ENCODE data around the gene MDM1. TPM values are rescaled to one million over a fixed set of nuclear protein-coding genes. Genes with fewer than 3 reads are reported as not detected.

Gene MDM1
- total and polyA plus RNA-seq, 2 experiments from 2014 or later: 13.6 to 18.9 TPM

- Mint-ChIP-seq H3K27ac (peak overlapping the region; percentile 31; the same call in 1 of the 2 replicates), H3K36me3 (ENCODE audit: low read depth) (peaks cover 3% of the 10 kb centered on the region; the same call in 1 of the 3 replicates), H3K9me3 (no peaks in the 10 kb centered on the region), H3K4me1 (peaks cover 19% of the 10 kb centered on the region), H3K27me3 (ENCODE audit: insufficient read depth, low read depth, poor library complexity) (no peaks in the 10 kb centered on the region), H3K4me3 (no peak overlapping the region)
- TF ChIP-seq EZH2 (IDR thresholded peaks at IDR 0.05; ENCODE audit: low read depth, unreplicated experiment): no peak
- TF ChIP-seq ZNF114 (CRISPR knock-in tag; IDR thresholded peaks at IDR 0.05): no peak
- TF ChIP-seq JUNB (IDR thresholded peaks at IDR 0.05; ENCODE audit: unreplicated experiment): no peak
- TF ChIP-seq, protein P1, sequence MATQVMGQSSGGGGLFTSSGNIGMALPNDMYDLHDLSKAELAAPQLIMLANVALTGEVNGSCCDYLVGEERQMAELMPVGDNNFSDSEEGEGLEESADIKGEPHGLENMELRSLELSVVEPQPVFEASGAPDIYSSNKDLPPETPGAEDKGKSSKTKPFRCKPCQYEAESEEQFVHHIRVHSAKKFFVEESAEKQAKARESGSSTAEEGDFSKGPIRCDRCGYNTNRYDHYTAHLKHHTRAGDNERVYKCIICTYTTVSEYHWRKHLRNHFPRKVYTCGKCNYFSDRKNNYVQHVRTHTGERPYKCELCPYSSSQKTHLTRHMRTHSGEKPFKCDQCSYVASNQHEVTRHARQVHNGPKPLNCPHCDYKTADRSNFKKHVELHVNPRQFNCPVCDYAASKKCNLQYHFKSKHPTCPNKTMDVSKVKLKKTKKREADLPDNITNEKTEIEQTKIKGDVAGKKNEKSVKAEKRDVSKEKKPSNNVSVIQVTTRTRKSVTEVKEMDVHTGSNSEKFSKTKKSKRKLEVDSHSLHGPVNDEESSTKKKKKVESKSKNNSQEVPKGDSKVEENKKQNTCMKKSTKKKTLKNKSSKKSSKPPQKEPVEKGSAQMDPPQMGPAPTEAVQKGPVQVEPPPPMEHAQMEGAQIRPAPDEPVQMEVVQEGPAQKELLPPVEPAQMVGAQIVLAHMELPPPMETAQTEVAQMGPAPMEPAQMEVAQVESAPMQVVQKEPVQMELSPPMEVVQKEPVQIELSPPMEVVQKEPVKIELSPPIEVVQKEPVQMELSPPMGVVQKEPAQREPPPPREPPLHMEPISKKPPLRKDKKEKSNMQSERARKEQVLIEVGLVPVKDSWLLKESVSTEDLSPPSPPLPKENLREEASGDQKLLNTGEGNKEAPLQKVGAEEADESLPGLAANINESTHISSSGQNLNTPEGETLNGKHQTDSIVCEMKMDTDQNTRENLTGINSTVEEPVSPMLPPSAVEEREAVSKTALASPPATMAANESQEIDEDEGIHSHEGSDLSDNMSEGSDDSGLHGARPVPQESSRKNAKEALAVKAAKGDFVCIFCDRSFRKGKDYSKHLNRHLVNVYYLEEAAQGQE (IDR thresholded peaks at IDR 0.05; ENCODE audit: unreplicated experiment): no peak
- TF ChIP-seq, protein P2, sequence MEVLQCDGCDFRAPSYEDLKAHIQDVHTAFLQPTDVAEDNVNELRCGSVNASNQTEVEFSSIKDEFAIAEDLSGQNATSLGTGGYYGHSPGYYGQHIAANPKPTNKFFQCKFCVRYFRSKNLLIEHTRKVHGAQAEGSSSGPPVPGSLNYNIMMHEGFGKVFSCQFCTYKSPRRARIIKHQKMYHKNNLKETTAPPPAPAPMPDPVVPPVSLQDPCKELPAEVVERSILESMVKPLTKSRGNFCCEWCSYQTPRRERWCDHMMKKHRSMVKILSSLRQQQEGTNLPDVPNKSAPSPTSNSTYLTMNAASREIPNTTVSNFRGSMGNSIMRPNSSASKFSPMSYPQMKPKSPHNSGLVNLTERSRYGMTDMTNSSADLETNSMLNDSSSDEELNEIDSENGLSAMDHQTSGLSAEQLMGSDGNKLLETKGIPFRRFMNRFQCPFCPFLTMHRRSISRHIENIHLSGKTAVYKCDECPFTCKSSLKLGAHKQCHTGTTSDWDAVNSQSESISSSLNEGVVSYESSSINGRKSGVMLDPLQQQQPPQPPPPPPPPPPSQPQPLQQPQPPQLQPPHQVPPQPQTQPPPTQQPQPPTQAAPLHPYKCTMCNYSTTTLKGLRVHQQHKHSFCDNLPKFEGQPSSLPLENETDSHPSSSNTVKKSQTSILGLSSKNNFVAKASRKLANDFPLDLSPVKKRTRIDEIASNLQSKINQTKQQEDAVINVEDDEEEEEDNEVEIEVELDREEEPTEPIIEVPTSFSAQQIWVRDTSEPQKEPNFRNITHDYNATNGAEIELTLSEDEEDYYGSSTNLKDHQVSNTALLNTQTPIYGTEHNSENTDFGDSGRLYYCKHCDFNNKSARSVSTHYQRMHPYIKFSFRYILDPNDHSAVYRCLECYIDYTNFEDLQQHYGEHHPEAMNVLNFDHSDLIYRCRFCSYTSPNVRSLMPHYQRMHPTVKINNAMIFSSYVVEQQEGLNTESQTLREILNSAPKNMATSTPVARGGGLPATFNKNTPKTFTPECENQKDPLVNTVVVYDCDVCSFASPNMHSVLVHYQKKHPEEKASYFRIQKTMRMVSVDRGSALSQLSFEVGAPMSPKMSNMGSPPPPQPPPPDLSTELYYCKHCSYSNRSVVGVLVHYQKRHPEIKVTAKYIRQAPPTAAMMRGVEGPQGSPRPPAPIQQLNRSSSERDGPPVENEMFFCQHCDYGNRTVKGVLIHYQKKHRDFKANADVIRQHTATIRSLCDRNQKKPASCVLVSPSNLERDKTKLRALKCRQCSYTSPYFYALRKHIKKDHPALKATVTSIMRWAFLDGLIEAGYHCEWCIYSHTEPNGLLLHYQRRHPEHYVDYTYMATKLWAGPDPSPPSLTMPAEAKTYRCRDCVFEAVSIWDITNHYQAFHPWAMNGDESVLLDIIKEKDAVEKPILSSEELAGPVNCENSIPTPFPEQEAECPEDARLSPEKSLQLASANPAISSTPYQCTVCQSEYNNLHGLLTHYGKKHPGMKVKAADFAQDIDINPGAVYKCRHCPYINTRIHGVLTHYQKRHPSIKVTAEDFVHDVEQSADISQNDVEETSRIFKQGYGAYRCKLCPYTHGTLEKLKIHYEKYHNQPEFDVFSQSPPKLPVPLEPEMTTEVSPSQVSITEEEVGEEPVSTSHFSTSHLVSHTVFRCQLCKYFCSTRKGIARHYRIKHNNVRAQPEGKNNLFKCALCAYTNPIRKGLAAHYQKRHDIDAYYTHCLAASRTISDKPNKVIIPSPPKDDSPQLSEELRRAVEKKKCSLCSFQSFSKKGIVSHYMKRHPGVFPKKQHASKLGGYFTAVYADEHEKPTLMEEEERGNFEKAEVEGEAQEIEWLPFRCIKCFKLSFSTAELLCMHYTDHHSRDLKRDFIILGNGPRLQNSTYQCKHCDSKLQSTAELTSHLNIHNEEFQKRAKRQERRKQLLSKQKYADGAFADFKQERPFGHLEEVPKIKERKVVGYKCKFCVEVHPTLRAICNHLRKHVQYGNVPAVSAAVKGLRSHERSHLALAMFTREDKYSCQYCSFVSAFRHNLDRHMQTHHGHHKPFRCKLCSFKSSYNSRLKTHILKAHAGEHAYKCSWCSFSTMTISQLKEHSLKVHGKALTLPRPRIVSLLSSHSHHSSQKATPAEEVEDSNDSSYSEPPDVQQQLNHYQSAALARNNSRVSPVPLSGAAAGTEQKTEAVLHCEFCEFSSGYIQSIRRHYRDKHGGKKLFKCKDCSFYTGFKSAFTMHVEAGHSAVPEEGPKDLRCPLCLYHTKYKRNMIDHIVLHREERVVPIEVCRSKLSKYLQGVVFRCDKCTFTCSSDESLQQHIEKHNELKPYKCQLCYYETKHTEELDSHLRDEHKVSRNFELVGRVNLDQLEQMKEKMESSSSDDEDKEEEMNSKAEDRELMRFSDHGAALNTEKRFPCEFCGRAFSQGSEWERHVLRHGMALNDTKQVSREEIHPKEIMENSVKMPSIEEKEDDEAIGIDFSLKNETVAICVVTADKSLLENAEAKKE (CRISPR knock-in tag; IDR thresholded peaks at IDR 0.05): no peak
- TF ChIP-seq ETS1 (IDR thresholded peaks at IDR 0.05): no peak
- no peak for TF ChIP-seq ZNF331 (CRISPR knock-in tag; IDR thresholded peaks at IDR 0.05; ENCODE audit: low read depth)
- no peak for TF ChIP-seq POLR2AphosphoS5 (IDR thresholded peaks at IDR 0.05; ENCODE audit: low read depth)
- no peak for TF ChIP-seq EZH2phosphoT487 (IDR thresholded peaks at IDR 0.05; ENCODE audit: unreplicated experiment)
- TF ChIP-seq CREB1 (CRISPR knock-in tag; IDR thresholded peaks at IDR 0.05; ENCODE audit: low read depth): no peak
- no peak for TF ChIP-seq CTCF (conservative IDR thresholded peaks at IDR 0.05; ENCODE audit: low read depth in 2 of 2)
- TF ChIP-seq STAT1 (IDR thresholded peaks at IDR 0.05; ENCODE audit: unreplicated experiment): no peak
- no peaks in the 10 kb centered on the region for H3K27me3 ChIP-seq (ENCODE audit: insufficient read depth)
- no peak overlapping the region for H2AFZ ChIP-seq
- no peak for DNase-seq (ENCODE audit: low spot score)
- H3F3A ChIP-seq (replicated peaks; ENCODE audit: low read depth): no peaks in the 10 kb centered on the region
- H3K36me3 ChIP-seq (ENCODE audit: insufficient read depth): no peaks in the 10 kb centered on the region
- H3K27ac ChIP-seq (ENCODE audit: low read depth): no peak overlapping the region
- H4K20me1 ChIP-seq (replicated peaks; ENCODE audit: insufficient read depth): no peaks in the 10 kb centered on the region
- no peak overlapping the region for H3K4me2 ChIP-seq
- ATAC-seq: no peak
- no peak overlapping the region for H3K4me3 ChIP-seq
- H3K9me2 ChIP-seq (ENCODE audit: insufficient read depth): no peaks in the 10 kb centered on the region
- no peaks in the 10 kb centered on the region for H3K79me2 ChIP-seq (replicated peaks; ENCODE audit: insufficient read depth)
- H3K4me1 ChIP-seq (ENCODE audit: insufficient read depth): peaks cover 14% of the 10 kb centered on the region
Observed at GRCh38 chr12:68325966-68326365, 6.2 kb downstream of the MDM1 start.

Data from GM23338 (cell line).